ENCODE measurements around the gene TAF6.

Gene TAF6

DNA sequence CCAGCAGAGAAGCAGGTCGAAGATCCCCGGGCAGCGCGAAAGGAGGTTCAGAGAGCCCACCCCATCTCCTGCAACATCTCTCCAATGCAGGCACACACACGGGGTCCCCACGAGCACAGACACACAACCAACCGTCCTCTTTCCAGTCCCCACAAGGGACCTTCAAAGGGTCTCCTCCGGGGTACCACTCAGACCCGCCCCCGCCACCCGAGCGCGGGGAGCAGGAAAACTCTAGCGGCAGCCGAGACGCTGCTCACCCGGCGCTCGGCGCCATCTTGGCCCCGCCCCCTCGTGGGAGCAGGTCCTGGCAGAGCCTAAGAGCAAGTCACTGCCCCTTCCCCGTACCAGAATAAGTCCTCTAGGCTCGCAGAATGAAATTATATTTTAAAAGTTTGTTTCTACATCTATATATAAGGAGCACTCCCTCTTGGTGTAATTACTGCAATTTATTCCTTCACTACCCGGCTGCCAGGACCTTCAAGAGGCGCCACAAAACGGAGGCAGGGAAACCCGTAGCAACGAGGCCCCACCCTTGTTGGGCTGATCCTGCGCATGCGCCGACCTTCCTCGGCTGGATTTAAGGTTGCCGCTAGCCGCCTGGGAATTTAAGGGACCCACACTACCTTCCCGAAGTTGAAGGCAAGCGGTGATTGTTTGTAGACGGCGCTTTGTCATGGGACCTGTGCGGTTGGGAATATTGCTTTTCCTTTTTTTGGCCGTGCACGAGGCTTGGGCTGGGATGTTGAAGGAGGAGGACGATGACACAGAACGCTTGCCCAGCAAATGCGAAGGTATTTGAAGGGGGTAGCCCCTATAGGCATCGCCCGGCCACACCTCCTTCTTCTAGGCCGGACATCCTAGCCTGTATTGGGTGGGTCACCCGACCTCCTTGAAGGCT, at the start of gene TAF6, which contains the start of gene CNPY4:
Gene TAF6, minus strand, starts transcription at position 287 of the 898 bp plus-strand sequence. CDS start 5,149 bp downstream, outside the sequence.
Gene CNPY4, plus strand, starts transcription at position 563 of the 898 bp plus-strand sequence. Its CDS starts 111 bp downstream, at position 674.
- no peaks in the 10 kb centered on the region for H3K9me3 ChIP-seq (ENCODE audit: control insufficient read depth in 2 of 2, low read length in 2 of 2)
- H3K27ac ChIP-seq (ENCODE audit: low read length), result peak within 1 kb of the TSS; percentile 82
- peaks cover 24% of the 10 kb centered on the region for H3K4me1 ChIP-seq (ENCODE audit: control insufficient read depth, insufficient read depth, low read length)
- H3K27me3 ChIP-seq (ENCODE audit: control insufficient read depth in 1 of 2, insufficient read depth in 2 of 2, low read length in 2 of 2), result no peaks in the 10 kb centered on the region
- peak within 1 kb of the TSS; percentile 75 to 86 for H3K9ac ChIP-seq (ENCODE audit: low read length in 2 of 2)
- peak within 1 kb of the TSS; percentile 84 to 97 for H3K4me3 ChIP-seq (ENCODE audit: low read length in 2 of 2)
- H3K36me3 ChIP-seq (ENCODE audit: control insufficient read depth in 2 of 2, insufficient read depth in 2 of 2, low read length in 2 of 2), result peaks cover 2 to 3% of the 10 kb centered on the region in 2 donors

DNA sequence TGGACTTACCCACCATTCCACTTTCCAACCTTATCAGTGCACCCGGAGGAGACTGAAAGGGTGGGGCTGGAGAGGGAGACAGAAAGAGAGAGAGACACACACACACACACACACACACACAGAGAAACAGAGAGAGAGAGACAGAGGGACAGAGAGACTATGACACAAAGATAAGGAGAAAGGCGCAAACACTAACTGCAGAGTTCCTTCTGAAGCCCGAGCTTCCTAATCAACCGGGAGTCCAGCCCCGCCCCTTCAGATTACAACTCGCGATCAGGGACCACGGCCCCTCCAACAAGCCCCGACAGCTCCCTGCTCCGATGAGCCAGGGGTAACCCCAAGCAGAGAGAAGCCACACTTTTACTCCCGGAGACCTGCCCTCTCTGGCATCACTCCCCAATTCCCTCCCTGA, 48.8 kb upstream of the TAF6 start:
- no peaks in the 10 kb centered on the region for H3K9me3 ChIP-seq (ENCODE audit: control insufficient read depth in 2 of 2, low read length in 2 of 2)
- peak overlapping the region; percentile 62 to 74 for H3K9ac ChIP-seq (ENCODE audit: low read length in 2 of 2)
- H3K27ac ChIP-seq (ENCODE audit: low read length), result peak overlapping the region; percentile 11
- peaks cover 14 to 16% of the 10 kb centered on the region in 2 donors for H3K27me3 ChIP-seq (ENCODE audit: control insufficient read depth in 1 of 2, insufficient read depth in 2 of 2, low read length in 2 of 2)
- peaks cover 21% of the 10 kb centered on the region for H3K4me1 ChIP-seq (ENCODE audit: control insufficient read depth, insufficient read depth, low read length)
- H3K36me3 ChIP-seq (ENCODE audit: control insufficient read depth in 2 of 2, insufficient read depth in 2 of 2, low read length in 2 of 2), result no peaks in the 10 kb centered on the region
- H3K4me3 ChIP-seq (ENCODE audit: low read length in 2 of 2), result peak overlapping the region; percentile 75 to 81

DNA sequence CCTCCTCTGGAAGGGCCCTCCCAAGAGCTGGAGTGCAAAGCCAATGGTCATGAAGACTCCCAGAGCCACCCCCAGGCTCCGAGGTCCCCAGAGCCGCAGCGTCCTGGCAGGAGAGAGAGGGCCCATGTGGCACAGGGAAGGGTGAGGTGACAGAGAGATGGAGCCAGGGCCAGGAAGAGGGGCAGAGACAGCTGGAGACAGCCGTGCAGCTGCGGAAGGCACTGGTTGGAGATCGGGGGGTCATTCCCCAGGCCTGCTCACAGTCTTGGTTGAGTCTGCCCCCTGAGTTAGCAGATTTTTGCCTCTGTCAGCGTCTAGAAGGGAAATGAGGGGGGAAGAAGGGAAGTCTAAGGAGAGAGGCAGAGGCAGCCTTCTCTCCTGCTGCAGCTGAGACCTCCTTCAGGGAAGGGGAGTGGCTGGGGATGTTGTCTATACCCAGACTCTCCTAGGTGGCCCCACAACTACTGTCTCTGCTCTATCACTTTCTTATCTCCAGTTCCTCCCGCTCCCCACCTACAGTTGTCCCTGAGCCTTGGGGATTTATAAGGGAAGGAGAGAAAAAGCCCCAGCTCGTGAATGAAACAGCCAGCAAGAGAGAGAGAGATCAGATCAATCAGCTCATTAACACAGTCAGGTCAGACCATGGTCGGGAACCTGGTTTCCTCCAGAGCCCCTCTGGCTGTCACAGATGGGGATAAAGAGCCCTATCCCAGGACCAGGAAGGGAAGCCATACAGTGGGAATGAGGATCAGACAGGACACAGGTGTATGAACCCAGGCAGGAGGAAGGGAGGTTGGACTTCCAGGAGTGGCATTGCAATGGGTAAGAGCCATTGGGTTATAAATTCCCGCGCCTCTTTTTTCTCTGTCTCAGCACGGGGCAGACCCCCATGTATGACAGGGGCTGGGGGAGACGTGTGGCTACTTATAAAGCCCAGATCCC, 48.1 kb upstream of the TAF6 start:
- H3K36me3 ChIP-seq (ENCODE audit: control insufficient read depth in 2 of 2, insufficient read depth in 2 of 2, low read length in 2 of 2), result no peaks in the 10 kb centered on the region
- peaks cover 14 to 16% of the 10 kb centered on the region in 2 donors for H3K27me3 ChIP-seq (ENCODE audit: control insufficient read depth in 1 of 2, insufficient read depth in 2 of 2, low read length in 2 of 2)
- H3K9me3 ChIP-seq (ENCODE audit: control insufficient read depth in 2 of 2, low read length in 2 of 2), result no peaks in the 10 kb centered on the region
- peak overlapping the region in 1 of 2 donors; percentile 75 for H3K4me3 ChIP-seq (ENCODE audit: low read length in 2 of 2)
- H3K9ac ChIP-seq (ENCODE audit: low read length in 2 of 2), result peak overlapping the region in 1 of 2 donors; percentile 74
- peaks cover 21% of the 10 kb centered on the region for H3K4me1 ChIP-seq (ENCODE audit: control insufficient read depth, insufficient read depth, low read length)
- H3K27ac ChIP-seq (ENCODE audit: low read length), result peak overlapping the region; percentile 11

DNA sequence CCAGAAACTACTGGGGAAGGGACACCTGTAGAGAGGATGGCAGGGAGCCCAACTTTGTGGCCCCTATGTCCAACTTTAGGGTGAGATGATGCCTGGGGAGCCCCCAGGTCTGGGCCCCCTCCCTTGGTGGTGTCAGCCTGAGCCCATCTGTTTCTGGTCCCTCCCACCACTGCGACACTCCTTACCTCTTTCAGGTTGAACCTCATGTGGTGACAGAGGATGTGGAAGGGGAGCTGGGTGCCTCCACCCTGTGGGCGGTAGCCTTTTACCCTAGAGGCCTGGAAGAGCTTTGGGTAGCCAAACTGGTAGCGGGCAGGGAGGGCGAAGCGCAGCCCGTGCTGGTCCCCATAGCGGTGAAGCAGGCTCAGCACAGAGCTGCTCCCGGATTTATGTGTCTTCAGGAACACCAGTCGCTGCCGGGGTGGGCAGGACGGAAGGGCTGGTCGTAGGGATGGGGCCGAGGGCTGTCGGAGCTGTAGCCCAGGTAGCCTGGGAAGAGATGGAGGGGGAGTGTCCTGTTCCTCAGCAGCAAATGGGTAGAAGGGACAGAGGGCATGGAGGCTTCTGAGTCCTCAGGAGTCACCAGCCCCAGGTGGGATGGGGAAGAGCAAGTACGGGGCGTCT, 47.3 kb upstream of the TAF6 start:
- H3K4me1 ChIP-seq (ENCODE audit: control insufficient read depth, insufficient read depth, low read length), result peaks cover 16% of the 10 kb centered on the region

DNA sequence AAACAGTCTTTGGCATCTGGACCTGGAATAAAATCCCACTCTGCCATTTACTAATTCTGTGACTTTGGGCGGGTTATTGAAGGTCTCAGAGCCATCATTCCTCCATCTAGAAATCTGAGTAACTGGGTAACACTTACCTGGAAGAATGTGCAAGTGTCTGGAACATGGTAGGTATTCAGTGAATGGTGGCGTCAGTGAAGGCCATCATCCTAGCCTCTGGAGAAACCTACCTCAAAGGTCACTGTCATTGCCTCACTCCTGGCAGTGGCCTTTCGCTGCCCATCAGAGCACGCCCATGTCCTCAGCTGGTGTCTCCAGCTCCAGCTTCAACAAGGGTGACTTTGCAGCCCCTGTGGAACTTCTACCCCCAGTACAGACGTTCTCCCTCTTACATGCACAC, 44.7 kb upstream of the TAF6 start:
- Histone ChIP-seq H3K4me1 (ENCODE audit: control insufficient read depth, insufficient read depth, low read length) (peaks cover 15% of the 10 kb centered on the region), H3K4me3 (ENCODE audit: low read length in 2 of 2) (no peak overlapping the region), H3K9me3 (ENCODE audit: control insufficient read depth in 2 of 2, low read length in 2 of 2) (no peaks in the 10 kb centered on the region), H3K36me3 (ENCODE audit: control insufficient read depth in 2 of 2, insufficient read depth in 2 of 2, low read length in 2 of 2) (no peaks in the 10 kb centered on the region), H3K27me3 (ENCODE audit: control insufficient read depth in 1 of 2, insufficient read depth in 2 of 2, low read length in 2 of 2) (peaks cover 0 to 8% of the 10 kb centered on the region in 2 donors), H3K9ac (ENCODE audit: low read length in 2 of 2) (no peak overlapping the region), H3K27ac (ENCODE audit: low read length) (no peak overlapping the region)

More for the DNA sequence above, 47.3 kb upstream of the TAF6 start:
- no peak overlapping the region for H3K27ac ChIP-seq (ENCODE audit: low read length)
- peaks cover 8 to 12% of the 10 kb centered on the region in 2 donors for H3K27me3 ChIP-seq (ENCODE audit: control insufficient read depth in 1 of 2, insufficient read depth in 2 of 2, low read length in 2 of 2)
- H3K9ac ChIP-seq (ENCODE audit: low read length in 2 of 2), result no peak overlapping the region
- H3K4me3 ChIP-seq (ENCODE audit: low read length in 2 of 2), result no peak overlapping the region
- no peaks in the 10 kb centered on the region for H3K36me3 ChIP-seq (ENCODE audit: control insufficient read depth in 2 of 2, insufficient read depth in 2 of 2, low read length in 2 of 2)
- no peaks in the 10 kb centered on the region for H3K9me3 ChIP-seq (ENCODE audit: control insufficient read depth in 2 of 2, low read length in 2 of 2)

DNA sequence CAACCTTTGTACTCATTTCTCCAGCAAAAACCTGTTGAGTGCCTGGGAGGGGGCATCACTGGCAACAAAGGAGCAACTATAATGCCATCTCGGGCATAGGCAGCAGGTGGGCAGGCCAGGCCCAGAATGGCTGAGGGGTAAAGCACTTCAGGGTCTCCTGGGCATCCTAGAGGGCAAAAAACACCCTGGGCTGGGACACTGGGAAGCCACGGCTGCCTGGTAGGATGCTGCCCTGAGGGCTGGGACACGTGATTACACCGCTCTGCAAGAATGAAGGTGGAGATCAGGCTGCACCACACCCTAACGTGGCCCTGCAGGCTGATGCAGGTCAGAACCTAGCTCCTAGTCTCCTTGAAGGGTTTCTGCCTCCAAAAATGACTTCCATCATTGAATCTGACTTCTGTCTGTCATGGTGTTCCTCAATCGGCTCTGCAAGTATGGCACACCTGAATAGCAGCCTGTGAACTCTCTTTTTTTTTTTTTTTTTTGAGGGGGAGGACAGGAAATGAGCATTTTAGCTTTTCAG, 43.9 kb upstream of the TAF6 start:
- Histone ChIP-seq H3K4me3 (ENCODE audit: low read length in 2 of 2) (no peak overlapping the region), H3K27ac (ENCODE audit: low read length) (no peak overlapping the region), H3K9ac (ENCODE audit: low read length in 2 of 2) (no peak overlapping the region), H3K9me3 (ENCODE audit: control insufficient read depth in 2 of 2, low read length in 2 of 2) (no peaks in the 10 kb centered on the region), H3K36me3 (ENCODE audit: control insufficient read depth in 2 of 2, insufficient read depth in 2 of 2, low read length in 2 of 2) (no peaks in the 10 kb centered on the region), H3K27me3 (ENCODE audit: control insufficient read depth in 1 of 2, insufficient read depth in 2 of 2, low read length in 2 of 2) (peaks cover 0 to 8% of the 10 kb centered on the region in 2 donors), H3K4me1 (ENCODE audit: control insufficient read depth, insufficient read depth, low read length) (peaks cover 11% of the 10 kb centered on the region)

DNA sequence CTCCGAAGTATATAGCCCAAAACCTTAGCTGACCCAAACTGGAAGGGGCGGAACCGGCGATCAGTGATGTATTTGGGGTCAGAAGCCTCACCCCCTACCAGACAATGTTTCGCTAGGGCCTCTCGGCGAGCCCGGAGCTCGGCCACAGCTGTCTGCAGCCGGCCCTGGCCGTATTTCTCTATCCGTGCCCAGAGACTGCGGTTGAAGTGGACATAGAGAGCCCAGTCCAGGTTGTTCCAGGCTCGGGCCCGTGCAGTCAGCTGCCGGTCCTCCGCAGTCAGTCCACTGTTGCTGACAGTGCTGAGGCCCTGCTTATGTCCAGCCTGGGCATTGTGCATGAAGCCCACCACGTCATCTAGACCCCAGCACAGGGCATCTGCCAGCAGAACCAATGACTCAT, 40.9 kb upstream of the TAF6 start:
- Histone ChIP-seq H3K9me3 (ENCODE audit: control insufficient read depth in 2 of 2, low read length in 2 of 2) (no peaks in the 10 kb centered on the region), H3K27ac (ENCODE audit: low read length) (no peak overlapping the region), H3K27me3 (ENCODE audit: control insufficient read depth in 1 of 2, insufficient read depth in 2 of 2, low read length in 2 of 2) (peaks cover 0 to 3% of the 10 kb centered on the region in 2 donors), H3K4me3 (ENCODE audit: low read length in 2 of 2) (no peak overlapping the region), H3K36me3 (ENCODE audit: control insufficient read depth in 2 of 2, insufficient read depth in 2 of 2, low read length in 2 of 2) (peaks cover 8 to 13% of the 10 kb centered on the region in 2 donors), H3K4me1 (ENCODE audit: control insufficient read depth, insufficient read depth, low read length) (peaks cover 22% of the 10 kb centered on the region), H3K9ac (ENCODE audit: low read length in 2 of 2) (no peak overlapping the region)

DNA sequence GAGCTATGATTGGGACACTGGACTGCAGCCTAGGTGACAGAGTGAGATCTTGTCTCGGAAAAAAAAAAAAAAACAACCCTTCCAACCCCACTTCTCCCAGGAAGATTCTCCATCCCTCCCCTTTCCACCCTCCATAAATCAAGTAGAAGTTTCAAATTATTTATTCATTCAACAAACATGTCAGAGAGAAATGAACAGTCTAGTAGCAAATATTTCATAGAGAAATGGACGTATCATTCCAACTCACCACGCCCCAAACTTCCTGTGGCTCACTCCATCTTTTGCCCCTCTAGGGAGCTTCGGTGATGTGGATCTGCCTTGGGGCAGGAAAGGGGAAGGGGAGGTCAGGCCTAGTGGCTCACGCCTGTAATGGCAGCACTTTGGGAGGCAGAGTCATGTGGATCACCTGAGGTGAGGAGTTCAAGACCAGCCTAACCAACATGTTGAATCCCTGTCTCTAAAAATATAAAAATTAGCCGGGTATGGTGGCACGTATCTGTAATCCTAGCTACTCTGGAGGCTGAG, 40.0 kb upstream of the TAF6 start:
- peak overlapping the region; percentile 44 to 81 for H3K4me3 ChIP-seq (ENCODE audit: low read length in 2 of 2)
- H3K27me3 ChIP-seq (ENCODE audit: control insufficient read depth in 1 of 2, insufficient read depth in 2 of 2, low read length in 2 of 2), result peaks cover 0 to 3% of the 10 kb centered on the region in 2 donors
- peaks cover 11 to 13% of the 10 kb centered on the region in 2 donors for H3K36me3 ChIP-seq (ENCODE audit: control insufficient read depth in 2 of 2, insufficient read depth in 2 of 2, low read length in 2 of 2)
- no peaks in the 10 kb centered on the region for H3K9me3 ChIP-seq (ENCODE audit: control insufficient read depth in 2 of 2, low read length in 2 of 2)
- peak overlapping the region; percentile 73 to 80 for H3K9ac ChIP-seq (ENCODE audit: low read length in 2 of 2)
- peak overlapping the region; percentile 55 for H3K27ac ChIP-seq (ENCODE audit: low read length)
- H3K4me1 ChIP-seq (ENCODE audit: control insufficient read depth, insufficient read depth, low read length), result peaks cover 26% of the 10 kb centered on the region

DNA sequence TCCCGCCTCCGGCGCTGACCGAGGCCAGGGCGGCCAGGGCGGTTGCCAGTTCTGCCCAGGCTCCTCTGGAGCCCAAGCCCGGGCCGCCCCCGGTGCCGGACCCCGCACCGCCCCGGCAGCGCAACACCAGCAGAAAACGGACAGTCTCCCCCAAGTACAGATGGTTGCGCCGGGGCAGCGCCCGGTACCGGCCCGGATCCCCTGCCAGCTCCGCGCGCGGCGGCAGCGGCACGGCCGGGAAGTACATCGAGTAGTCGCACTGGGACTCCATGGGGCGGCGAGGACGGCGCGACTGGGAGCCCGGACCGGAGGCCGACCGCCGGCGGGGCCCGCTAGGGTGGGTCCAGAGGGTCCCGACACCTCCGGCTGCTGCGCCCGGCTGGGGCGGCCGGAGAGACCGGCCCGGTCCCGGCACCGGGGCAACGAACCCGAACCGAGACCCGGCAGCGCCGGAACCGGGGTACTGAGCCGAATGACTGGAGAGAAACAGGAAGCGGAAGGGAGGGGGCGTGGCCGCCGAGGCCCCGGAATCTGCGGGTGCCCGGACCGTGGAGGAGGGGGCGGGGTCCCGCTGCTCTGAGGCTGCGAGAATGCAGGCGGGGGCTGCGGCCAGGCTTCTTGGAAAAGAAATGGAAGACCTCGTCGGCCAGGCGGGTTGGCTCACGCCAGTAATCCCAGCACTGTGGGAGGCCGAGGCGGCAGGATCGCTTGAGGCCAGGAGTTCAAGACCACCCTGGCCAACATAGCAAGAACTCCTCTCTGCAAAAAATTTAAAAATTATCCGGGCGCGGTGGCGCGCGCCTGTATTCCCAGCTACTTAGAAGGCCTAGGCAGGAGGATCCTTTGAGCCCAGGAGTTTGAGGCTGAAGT, 39.3 kb upstream of the TAF6 start, which contains the start of gene TRAPPC14:
Gene TRAPPC14, minus strand, starts transcription at position 495 of the 870 bp plus-strand sequence. Its CDS starts 224 bp downstream, at position 271.
- H3K27me3 ChIP-seq (ENCODE audit: control insufficient read depth in 1 of 2, insufficient read depth in 2 of 2, low read length in 2 of 2), result no peaks in the 10 kb centered on the region
- peaks cover 11 to 18% of the 10 kb centered on the region in 2 donors for H3K36me3 ChIP-seq (ENCODE audit: control insufficient read depth in 2 of 2, insufficient read depth in 2 of 2, low read length in 2 of 2)
- peaks cover 26% of the 10 kb centered on the region for H3K4me1 ChIP-seq (ENCODE audit: control insufficient read depth, insufficient read depth, low read length)
- H3K9me3 ChIP-seq (ENCODE audit: control insufficient read depth in 2 of 2, low read length in 2 of 2), result no peaks in the 10 kb centered on the region
- H3K9ac ChIP-seq (ENCODE audit: low read length in 2 of 2), result peak within 1 kb of the TSS; percentile 73 to 80
- H3K4me3 ChIP-seq (ENCODE audit: low read length in 2 of 2), result peak within 1 kb of the TSS; percentile 44 to 81
- H3K27ac ChIP-seq (ENCODE audit: low read length), result peak within 1 kb of the TSS; percentile 55
